ENCODE results near the gene NOX5. TPM values are rescaled to one million over a fixed set of nuclear protein-coding genes. Genes with fewer than 3 reads are reported as not detected.

The NOX5 gene
- total RNA-seq, 3 donors from 2014 or later (not counting 1 experiment from before 2014, with no cell fraction given): 0.20 TPM; not detected in 2

GRCh38 chr15:69082554-69082953 is 68.1 kb downstream of the NOX5 start:
- H3K9me3 ChIP-seq (ENCODE audit: control insufficient read depth, insufficient read depth, low read length): no peaks in the 10 kb centered on the region
- intact Hi-C loops (cut with micrococcal nuclease): no loop called here
- H3K27me3 ChIP-seq (ENCODE audit: control insufficient read depth, insufficient read depth, low read length): no peaks in the 10 kb centered on the region
- H3K27ac ChIP-seq (ENCODE audit: low read length): no peak overlapping the region
- no CpG with 5 or more reads among the region's 3 CpGs for WGBS (ENCODE audit: insufficient coverage)
- H3K4me1 ChIP-seq (ENCODE audit: control insufficient read depth, insufficient read depth, low read length): no peaks in the 10 kb centered on the region
- Mint-ChIP-seq H3K36me3 (no peaks in the 10 kb centered on the region), H3K4me3 (no peak overlapping the region), H3K27ac (no peak overlapping the region), H3K4me1 (no peaks in the 10 kb centered on the region), H3K27me3 (ENCODE audit: low read depth in 2 of 2) (peaks cover 14 to 19% of the 10 kb centered on the region in 2 donors), H3K9me3 (no peaks in the 10 kb centered on the region)
- no peak overlapping the region for H3K4me3 ChIP-seq (ENCODE audit: low read length)
- H3K36me3 ChIP-seq (ENCODE audit: control insufficient read depth, insufficient read depth, low read length): no peaks in the 10 kb centered on the region
- DNase-seq: no peak
- no peak for ATAC-seq
- no peak for TF ChIP-seq CTCF (IDR thresholded peaks at IDR 0.05)

GRCh38 chr15:69084404-69085030 is 70.0 kb downstream of the NOX5 start:
- Histone ChIP-seq H3K27ac (ENCODE audit: low read length) (no peak overlapping the region), H3K27me3 (ENCODE audit: control insufficient read depth, insufficient read depth, low read length) (no peaks in the 10 kb centered on the region), H3K4me3 (ENCODE audit: low read length) (no peak overlapping the region), H3K4me1 (ENCODE audit: control insufficient read depth, insufficient read depth, low read length) (no peaks in the 10 kb centered on the region), H3K36me3 (ENCODE audit: control insufficient read depth, insufficient read depth, low read length) (no peaks in the 10 kb centered on the region), H3K9me3 (ENCODE audit: control insufficient read depth, insufficient read depth, low read length) (no peaks in the 10 kb centered on the region)
- Mint-ChIP-seq H3K27me3 (ENCODE audit: low read depth in 2 of 2) (peaks cover 21 to 38% of the 10 kb centered on the region in 2 donors), H3K27ac (no peak overlapping the region), H3K4me3 (no peak overlapping the region), H3K36me3 (no peaks in the 10 kb centered on the region), H3K4me1 (no peaks in the 10 kb centered on the region), H3K9me3 (no peaks in the 10 kb centered on the region)
- DNase-seq (no peak), ATAC-seq (no peak)
- 21% methylated on average over 2 of the region's 2 CpGs for WGBS (ENCODE audit: insufficient coverage)
- no peak for TF ChIP-seq CTCF (IDR thresholded peaks at IDR 0.05)
- intact Hi-C loops (cut with micrococcal nuclease): no loop called here

DNA sequence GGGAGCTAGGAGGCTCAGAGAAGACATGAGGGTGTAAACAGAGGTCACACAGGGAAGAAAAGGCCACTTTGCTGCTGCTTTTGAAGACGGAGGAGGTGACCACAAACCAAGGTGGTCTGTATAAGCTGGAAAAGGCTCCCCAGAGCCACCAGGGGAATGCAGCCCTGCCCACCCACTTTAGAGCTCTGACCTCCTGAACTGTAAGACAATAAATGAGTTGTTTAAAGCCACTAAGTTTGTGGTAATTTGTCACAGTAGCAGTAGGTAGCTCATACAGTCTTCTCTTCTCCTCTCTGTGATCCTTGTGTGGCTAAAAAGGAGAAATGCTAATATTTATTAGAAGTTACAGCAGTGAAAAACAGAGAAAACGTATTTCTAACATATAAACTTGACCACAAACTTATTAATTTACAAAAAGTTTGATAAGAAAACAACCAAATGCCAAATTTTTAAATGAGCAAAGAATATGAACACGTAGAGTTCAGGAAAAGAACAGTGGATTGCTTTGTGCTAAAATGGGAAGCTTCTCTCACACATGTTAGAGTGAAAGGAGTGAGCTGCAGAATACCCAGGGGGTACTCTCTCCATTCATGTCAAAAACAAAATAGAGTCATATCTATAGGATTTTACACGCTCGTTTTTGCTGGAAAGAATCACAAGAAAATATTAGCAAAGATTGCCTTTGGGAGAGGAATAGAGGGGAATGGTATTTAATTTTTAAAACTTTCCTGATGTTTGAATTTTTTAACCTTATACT is 71.0 kb downstream of the NOX5 start:
- no peaks in the 10 kb centered on the region for H3K36me3 Mint-ChIP-seq
- no peak for TF ChIP-seq CTCF (IDR thresholded peaks at IDR 0.05)
- DNase-seq: no peak
- Histone ChIP-seq H3K4me3 (ENCODE audit: low read length) (no peak overlapping the region), H3K36me3 (ENCODE audit: control insufficient read depth, insufficient read depth, low read length) (no peaks in the 10 kb centered on the region), H3K4me1 (ENCODE audit: control insufficient read depth, insufficient read depth, low read length) (no peaks in the 10 kb centered on the region), H3K27me3 (ENCODE audit: control insufficient read depth, insufficient read depth, low read length) (no peaks in the 10 kb centered on the region), H3K27ac (ENCODE audit: low read length) (no peak overlapping the region), H3K9me3 (ENCODE audit: control insufficient read depth, insufficient read depth, low read length) (no peaks in the 10 kb centered on the region)
- peaks cover 22 to 36% of the 10 kb centered on the region in 2 donors for H3K27me3 Mint-ChIP-seq (ENCODE audit: low read depth in 2 of 2)
- no peak for ATAC-seq
- no peaks in the 10 kb centered on the region for H3K4me1 Mint-ChIP-seq
- 19% methylated on average over 2 of the region's 5 CpGs for WGBS (ENCODE audit: insufficient coverage)
- H3K27ac Mint-ChIP-seq: no peak overlapping the region
- intact Hi-C loops (cut with micrococcal nuclease): no loop called here
- H3K9me3 Mint-ChIP-seq: no peaks in the 10 kb centered on the region
- no peak overlapping the region for H3K4me3 Mint-ChIP-seq
